Ascending aorta (tissue), 2 donors: ENCODE results near the gene NDST3. TPM values are rescaled to one million over a fixed set of nuclear protein-coding genes. Genes with fewer than 3 reads are reported as not detected.

Experiments
- DNase-seq, 2 donors: peaks; one replicate each; pipeline ENCODE4 v3.0.0-alpha.2; 2019; ENCODE audit warnings: low spot score in 2 of 2
- H3K27ac ChIP-seq, 2 donors: fragments of 200-600 bp; sonication (generic); one replicate each; pipeline ENCODE4 v1.5.1; 2016 to 2017; ENCODE audit warnings: mild to moderate bottlenecking in 1 of 2
- H3K27me3 ChIP-seq: fragments of 200-600 bp; sonication (generic); one replicate; pipeline ENCODE4 v1.5.1; 2017
- H3K36me3 ChIP-seq, 2 donors: fragments of 200-600 bp; sonication (generic); one replicate each; pipeline ENCODE4 v1.5.1; 2016
- H3K4me1 ChIP-seq, 2 donors: fragments of 200-600 bp; sonication (generic); one replicate each; pipeline ENCODE4 v1.5.1; 2016 to 2017; ENCODE audit warnings: mild to moderate bottlenecking in 1 of 2
- H3K4me3 ChIP-seq, 2 donors: fragments of 200-600 bp; sonication (generic); one replicate each; pipeline ENCODE4 v1.5.1; 2016 to 2017; ENCODE audit warnings: mild to moderate bottlenecking in 1 of 2
- H3K9me3 ChIP-seq, 2 donors: fragments of 200-600 bp; sonication (generic); one replicate each; pipeline ENCODE4 v1.5.1; 2016
- intact Hi-C: fragments of 100-400 bp; cut with DNase I; formaldehyde crosslinking; loops from one replicate; pipeline ENCODE4 v1.15.1; 2023
- total RNA-seq: library from RNA; depleted of rRNA; stranded (reverse); fragments of >200 nt; gene quantifications from one replicate; pipeline ENCODE4 v1.1.0, GENCODE V29; 2016
- TF ChIP-seq, protein P1 (sequence below), 3 experiments: fragments of 200-600 bp in 2 of 3; fragments of 450-650 bp in 1 of 3; sonication (generic) in 2 of 3; IDR thresholded peaks; one replicate each; pipeline ENCODE4 v1.5.1; 2016 to 2019; ENCODE audit warnings: antibody characterized with exemption in 3 of 3, mild to moderate bottlenecking in 1 of 3, moderate library complexity in 1 of 3

Gene NDST3
- total RNA-seq, 1 donor from 2014 or later: not detected

DNA sequence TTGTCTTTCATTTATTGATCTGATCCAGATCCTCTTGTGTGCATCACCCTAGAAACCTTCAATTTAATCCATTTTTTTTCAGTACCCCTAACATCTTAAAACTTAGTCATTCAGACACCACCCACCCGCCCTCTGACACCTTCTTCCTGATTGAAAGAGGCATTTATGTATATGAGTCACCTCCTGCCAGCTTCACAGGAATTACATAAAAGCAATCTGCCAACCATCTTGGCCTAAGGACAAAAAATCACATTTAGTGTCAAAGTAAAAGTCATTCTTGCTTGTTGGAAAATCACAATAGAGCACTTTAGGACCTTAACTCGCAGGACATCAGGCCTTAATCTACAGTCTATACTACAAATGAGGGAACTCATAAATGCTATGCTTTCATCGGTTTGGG, 52.1 kb downstream of the NDST3 start:
- TF ChIP-seq, protein P1, sequence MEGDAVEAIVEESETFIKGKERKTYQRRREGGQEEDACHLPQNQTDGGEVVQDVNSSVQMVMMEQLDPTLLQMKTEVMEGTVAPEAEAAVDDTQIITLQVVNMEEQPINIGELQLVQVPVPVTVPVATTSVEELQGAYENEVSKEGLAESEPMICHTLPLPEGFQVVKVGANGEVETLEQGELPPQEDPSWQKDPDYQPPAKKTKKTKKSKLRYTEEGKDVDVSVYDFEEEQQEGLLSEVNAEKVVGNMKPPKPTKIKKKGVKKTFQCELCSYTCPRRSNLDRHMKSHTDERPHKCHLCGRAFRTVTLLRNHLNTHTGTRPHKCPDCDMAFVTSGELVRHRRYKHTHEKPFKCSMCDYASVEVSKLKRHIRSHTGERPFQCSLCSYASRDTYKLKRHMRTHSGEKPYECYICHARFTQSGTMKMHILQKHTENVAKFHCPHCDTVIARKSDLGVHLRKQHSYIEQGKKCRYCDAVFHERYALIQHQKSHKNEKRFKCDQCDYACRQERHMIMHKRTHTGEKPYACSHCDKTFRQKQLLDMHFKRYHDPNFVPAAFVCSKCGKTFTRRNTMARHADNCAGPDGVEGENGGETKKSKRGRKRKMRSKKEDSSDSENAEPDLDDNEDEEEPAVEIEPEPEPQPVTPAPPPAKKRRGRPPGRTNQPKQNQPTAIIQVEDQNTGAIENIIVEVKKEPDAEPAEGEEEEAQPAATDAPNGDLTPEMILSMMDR (IDR thresholded peaks at IDR 0.05): no peak
- intact Hi-C loops: no loop called here
- no peaks in the 10 kb centered on the region for H3K36me3 ChIP-seq
- H3K27me3 ChIP-seq: no peaks in the 10 kb centered on the region
- no peaks in the 10 kb centered on the region for H3K4me1 ChIP-seq
- no peak for DNase-seq
- no peak overlapping the region for H3K4me3 ChIP-seq
- H3K27ac ChIP-seq: no peak overlapping the region
- H3K9me3 ChIP-seq: no peaks in the 10 kb centered on the region

DNA sequence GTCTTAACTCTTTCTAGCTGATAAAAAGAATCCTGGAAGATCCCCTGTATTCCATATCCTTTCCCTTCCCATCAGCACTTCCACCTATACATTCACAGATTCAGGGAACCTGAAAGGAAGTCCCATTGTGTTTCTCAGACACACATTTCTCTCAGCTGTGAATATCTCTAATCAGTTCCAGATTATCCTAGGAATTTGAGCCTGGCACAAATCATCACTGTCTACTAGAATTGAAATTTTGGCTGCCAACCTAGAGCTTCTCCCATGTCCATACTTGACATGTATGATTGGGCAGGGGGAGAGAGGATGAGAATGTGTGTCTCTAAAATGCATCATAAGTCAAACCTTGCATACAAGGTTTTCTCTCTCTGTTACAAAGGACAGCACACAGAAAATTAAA, 53.1 kb downstream of the NDST3 start:
- intact Hi-C loops: no loop called here

DNA sequence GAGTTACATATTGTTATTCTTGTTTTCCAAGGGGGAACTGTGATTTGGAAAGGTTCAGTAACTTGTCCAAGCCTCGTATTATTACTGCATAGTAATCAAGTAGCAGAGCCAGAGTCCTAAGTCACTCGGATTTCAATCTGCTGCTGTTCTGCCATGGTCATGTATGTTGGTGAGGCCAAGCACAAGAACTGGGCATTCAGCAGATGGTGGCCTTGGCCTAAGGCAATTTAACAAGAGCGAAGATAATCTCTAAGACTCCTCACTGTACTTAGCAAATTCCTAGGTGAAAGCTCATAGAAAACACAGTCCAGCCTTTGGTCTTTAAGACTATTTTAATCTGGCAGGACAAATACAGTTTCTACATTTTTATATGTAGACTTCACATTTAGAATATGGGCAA, 64.8 kb downstream of the NDST3 start:
- Histone ChIP-seq H3K4me3 (no peak overlapping the region), H3K9me3 (no peaks in the 10 kb centered on the region), H3K27ac (no peak overlapping the region), H3K4me1 (no peaks in the 10 kb centered on the region), H3K36me3 (no peaks in the 10 kb centered on the region), H3K27me3 (no peaks in the 10 kb centered on the region)
- TF ChIP-seq, protein P1 (IDR thresholded peaks at IDR 0.05): no peak
- intact Hi-C loops: no loop called here
- DNase-seq: no peak

More for the DNA sequence above, 53.1 kb downstream of the NDST3 start:
- no peaks in the 10 kb centered on the region for H3K9me3 ChIP-seq
- no peaks in the 10 kb centered on the region for H3K4me1 ChIP-seq
- DNase-seq: no peak
- TF ChIP-seq, protein P1 (IDR thresholded peaks at IDR 0.05): no peak
- H3K27me3 ChIP-seq: no peaks in the 10 kb centered on the region
- no peaks in the 10 kb centered on the region for H3K36me3 ChIP-seq
- no peak overlapping the region for H3K4me3 ChIP-seq
- H3K27ac ChIP-seq: no peak overlapping the region

DNA sequence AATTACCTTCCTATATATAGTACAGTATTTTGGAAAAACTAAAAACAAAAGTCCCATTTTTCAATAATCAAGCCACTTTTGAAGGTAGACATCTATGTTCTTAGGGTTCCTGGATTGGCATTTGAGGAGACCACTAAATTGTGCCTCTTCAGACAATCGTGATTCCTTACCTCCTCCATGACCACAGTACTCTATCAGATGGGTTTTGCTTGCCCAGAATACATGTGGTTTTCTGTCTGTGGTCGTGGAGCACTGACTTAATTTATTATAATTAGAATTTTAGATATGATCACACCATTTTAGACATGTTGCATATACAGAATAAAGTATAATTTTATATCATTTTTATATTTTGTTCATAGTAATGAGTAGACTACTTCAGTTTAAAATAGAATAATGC, 67.9 kb downstream of the NDST3 start:
- intact Hi-C loops: no loop called here
- DNase-seq: no peak
- Histone ChIP-seq H3K27ac (no peak overlapping the region), H3K27me3 (no peaks in the 10 kb centered on the region), H3K9me3 (no peaks in the 10 kb centered on the region), H3K4me1 (no peaks in the 10 kb centered on the region), H3K36me3 (no peaks in the 10 kb centered on the region), H3K4me3 (no peak overlapping the region)
- TF ChIP-seq, protein P1 (IDR thresholded peaks at IDR 0.05): no peak

DNA sequence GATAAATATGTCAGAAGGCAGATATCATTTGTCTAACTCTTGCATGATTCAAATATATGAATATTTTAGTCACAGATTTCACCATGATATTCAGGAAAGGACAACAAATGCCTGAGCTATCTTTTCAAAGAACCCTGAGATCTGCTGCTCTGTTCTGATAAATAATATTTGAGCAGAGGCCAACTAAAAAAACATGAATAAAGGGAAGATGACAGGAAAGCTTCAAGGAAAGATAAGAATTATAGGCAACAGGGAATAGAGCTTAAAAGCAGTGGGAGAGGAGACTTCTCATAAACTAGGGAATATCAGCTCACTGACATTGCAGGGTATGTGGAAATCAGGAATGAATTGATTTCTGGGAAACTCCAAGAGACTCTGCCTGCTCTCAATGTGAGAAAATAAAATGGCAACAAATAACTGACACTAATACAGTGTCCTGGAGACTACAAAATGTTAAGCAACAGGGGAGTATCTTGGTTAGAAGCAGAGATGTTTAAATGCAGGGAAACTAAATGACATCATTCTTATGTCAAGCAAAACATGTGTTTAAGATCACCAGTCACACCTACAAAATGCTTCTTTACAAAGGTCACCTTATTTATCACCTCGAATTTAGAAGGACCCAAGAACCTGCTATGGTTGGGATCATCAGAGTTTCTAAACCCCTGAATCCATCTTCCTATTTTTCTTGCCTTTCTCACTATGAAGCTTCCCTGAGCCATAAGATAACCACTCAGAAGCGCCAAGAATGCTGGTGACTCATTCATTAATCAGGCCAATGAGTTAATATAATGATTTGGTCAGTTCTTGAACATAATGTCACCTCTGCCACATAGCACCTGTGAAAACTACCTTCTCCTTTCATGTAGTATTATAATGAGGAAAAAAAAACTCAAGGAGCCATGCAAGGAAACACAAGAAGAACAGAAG, 78.1 kb downstream of the NDST3 start:
- DNase-seq: no peak
- intact Hi-C loops: no loop called here
- H3K36me3 ChIP-seq: no peaks in the 10 kb centered on the region
- TF ChIP-seq, protein P1 (IDR thresholded peaks at IDR 0.05): no peak
- no peaks in the 10 kb centered on the region for H3K9me3 ChIP-seq
- H3K27me3 ChIP-seq: no peaks in the 10 kb centered on the region
- no peak overlapping the region for H3K27ac ChIP-seq
- no peaks in the 10 kb centered on the region for H3K4me1 ChIP-seq
- no peak overlapping the region for H3K4me3 ChIP-seq
